NB4 (cell line): ENCODE data around the gene EDNRB.

Source experiments
- DNase-seq: peaks from one replicate; pipeline ENCODE4 v3.0.0; 2010; ENCODE audit warnings: low read depth
- H3K4me3 ChIP-seq: one replicate; pipeline ENCODE4 v1.5.1; 2011; ENCODE audit warnings: mild to moderate bottlenecking, low read depth, low read length, moderate library complexity
- CTCF ChIP-seq: IDR thresholded peaks from one replicate; pipeline ENCODE4 v1.5.1; 2012; ENCODE audit warnings: low read depth, low read length
- MAX ChIP-seq: IDR thresholded peaks from 2 replicates; pipeline ENCODE4 v1.6.1; 2011; ENCODE audit warnings: low read depth, low read length
- MYC ChIP-seq: IDR thresholded peaks from 2 replicates; pipeline ENCODE4 v1.6.1; 2011; ENCODE audit warnings: low read depth, low read length
- POLR2A ChIP-seq: IDR thresholded peaks from 2 replicates; pipeline ENCODE4 v1.6.1; 2011; ENCODE audit warnings: mild to moderate bottlenecking; ENCODE audit not compliant: insufficient read length; ENCODE audit errors: extremely low read depth

EDNRB gene

GRCh38 chr13:77904031-77904430, 14.6 kb downstream of the EDNRB start:
- TF ChIP-seq CTCF (no peak), MAX (no peak), MYC (no peak), POLR2A (no peak)
- no peak overlapping the region for H3K4me3 ChIP-seq
- no peak for DNase-seq

- no peak for DNase-seq
- H3K4me3 ChIP-seq: no peak overlapping the region
- no peak for TF ChIP-seq MYC
- no peak for TF ChIP-seq MAX
- no peak for TF ChIP-seq POLR2A
- no peak for TF ChIP-seq CTCF
Measured at GRCh38 chr13:77903435-77903834, 15.2 kb downstream of the EDNRB start.

GRCh38 chr13:77902319-77902963, 16.2 kb downstream of the EDNRB start:
- H3K4me3 ChIP-seq: no peak overlapping the region
- no peak for DNase-seq
- no peak for TF ChIP-seq POLR2A
- TF ChIP-seq MAX: no peak

GRCh38 chr13:77898097-77898496, 20.5 kb downstream of the EDNRB start:
- no peak for DNase-seq
- H3K4me3 ChIP-seq: no peak overlapping the region
- TF ChIP-seq MYC (no peak), MAX (no peak), POLR2A (no peak), CTCF (no peak)

- no peak for DNase-seq
- TF ChIP-seq MAX (no peak), CTCF (no peak), MYC (no peak), POLR2A (no peak)
- H3K4me3 ChIP-seq: no peak overlapping the region
Measured at GRCh38 chr13:77896977-77897376, 21.7 kb downstream of the EDNRB start.

GRCh38 chr13:77896536-77896935, 22.1 kb downstream of the EDNRB start:
- TF ChIP-seq MYC: no peak
- no peak overlapping the region for H3K4me3 ChIP-seq
- no peak for DNase-seq

GRCh38 chr13:77894743-77895142, 23.9 kb downstream of the EDNRB start:
- no peak overlapping the region for H3K4me3 ChIP-seq
- TF ChIP-seq MAX (no peak), POLR2A (no peak), CTCF (no peak), MYC (no peak)
- DNase-seq: no peak
